ENCODE results near the gene PCK2.

DNA sequence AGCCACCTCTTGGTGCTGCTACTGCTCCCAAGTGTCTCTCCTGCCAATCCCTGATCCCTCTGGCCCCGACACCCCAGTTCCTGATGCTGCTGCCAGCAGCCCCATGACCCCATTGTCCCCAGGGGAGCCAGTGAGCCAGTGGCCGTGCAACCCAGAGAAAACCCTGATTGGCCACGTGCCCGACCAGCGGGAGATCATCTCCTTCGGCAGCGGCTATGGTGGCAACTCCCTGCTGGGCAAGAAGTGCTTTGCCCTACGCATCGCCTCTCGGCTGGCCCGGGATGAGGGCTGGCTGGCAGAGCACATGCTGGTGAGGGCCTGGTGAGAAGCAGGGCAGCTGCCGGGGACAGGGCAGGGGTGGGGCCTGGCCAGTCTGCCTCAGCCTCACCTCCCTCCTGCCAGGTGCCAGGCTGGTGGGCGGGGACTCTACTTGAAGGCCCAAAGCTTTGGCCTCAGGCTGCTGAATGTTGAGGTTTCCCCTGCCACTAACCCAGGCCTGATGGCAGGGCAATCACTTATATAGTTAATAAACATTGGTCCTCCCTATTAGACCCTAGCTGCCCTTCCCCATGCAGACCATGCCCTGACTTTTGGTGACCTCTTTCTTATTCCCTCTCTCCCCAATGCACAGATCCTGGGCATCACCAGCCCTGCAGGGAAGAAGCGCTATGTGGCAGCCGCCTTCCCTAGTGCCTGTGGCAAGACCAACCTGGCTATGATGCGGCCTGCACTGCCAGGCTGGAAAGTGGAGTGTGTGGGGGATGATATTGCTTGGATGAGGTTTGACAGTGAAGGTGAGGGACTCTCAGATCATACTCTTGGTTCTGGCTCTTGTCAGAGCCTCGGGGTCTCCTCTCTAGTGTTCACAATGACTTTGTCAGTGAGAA is 5.1 kb downstream of the PCK2 start:
- TF ChIP-seq RAD21 (IDR thresholded peaks at IDR 0.05; ENCODE audit: low read depth) (no peak), FOXM1 (IDR thresholded peaks at IDR 0.05; ENCODE audit: borderline replicate concordance, low read depth) (no peak), YY1 (IDR thresholded peaks at IDR 0.05; ENCODE audit: low read depth) (peak; percentile 61; the same call in 1 of the 2 replicates)
